ENCODE results near the gene STAMBPL1. TPM values are rescaled to one million over a fixed set of nuclear protein-coding genes. Genes with fewer than 3 reads are reported as not detected.

STAMBPL1 gene
- total and polyA plus RNA-seq, 2 experiments from 2014 or later: 4.5 to 20.0 TPM

- H3K9me3 ChIP-seq (ENCODE audit: low read depth): no peaks in the 10 kb centered on the region
- H3K4me1 ChIP-seq (ENCODE audit: insufficient read depth): peaks cover 32% of the 10 kb centered on the region
- H3K27ac ChIP-seq: peak overlapping the region; percentile 96
- H2AFZ ChIP-seq: no peak overlapping the region
- H3K27me3 ChIP-seq: no peaks in the 10 kb centered on the region
- H3K4me3 ChIP-seq: no peak overlapping the region
- no peak for DNase-seq (ENCODE audit: low spot score)
- TF ChIP-seq, protein P1, sequence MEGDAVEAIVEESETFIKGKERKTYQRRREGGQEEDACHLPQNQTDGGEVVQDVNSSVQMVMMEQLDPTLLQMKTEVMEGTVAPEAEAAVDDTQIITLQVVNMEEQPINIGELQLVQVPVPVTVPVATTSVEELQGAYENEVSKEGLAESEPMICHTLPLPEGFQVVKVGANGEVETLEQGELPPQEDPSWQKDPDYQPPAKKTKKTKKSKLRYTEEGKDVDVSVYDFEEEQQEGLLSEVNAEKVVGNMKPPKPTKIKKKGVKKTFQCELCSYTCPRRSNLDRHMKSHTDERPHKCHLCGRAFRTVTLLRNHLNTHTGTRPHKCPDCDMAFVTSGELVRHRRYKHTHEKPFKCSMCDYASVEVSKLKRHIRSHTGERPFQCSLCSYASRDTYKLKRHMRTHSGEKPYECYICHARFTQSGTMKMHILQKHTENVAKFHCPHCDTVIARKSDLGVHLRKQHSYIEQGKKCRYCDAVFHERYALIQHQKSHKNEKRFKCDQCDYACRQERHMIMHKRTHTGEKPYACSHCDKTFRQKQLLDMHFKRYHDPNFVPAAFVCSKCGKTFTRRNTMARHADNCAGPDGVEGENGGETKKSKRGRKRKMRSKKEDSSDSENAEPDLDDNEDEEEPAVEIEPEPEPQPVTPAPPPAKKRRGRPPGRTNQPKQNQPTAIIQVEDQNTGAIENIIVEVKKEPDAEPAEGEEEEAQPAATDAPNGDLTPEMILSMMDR (IDR thresholded peaks at IDR 0.05; ENCODE audit: poor library complexity): no peak
- TF ChIP-seq EZH2 (IDR thresholded peaks at IDR 0.05; ENCODE audit: borderline replicate concordance) (no peak), EZH2phosphoT487 (IDR thresholded peaks at IDR 0.05; ENCODE audit: low read depth, severe bottlenecking, unreplicated experiment) (no peak)
- no peaks in the 10 kb centered on the region for H4K20me1 ChIP-seq (ENCODE audit: insufficient read depth, poor library complexity, severe bottlenecking)
- H3K79me2 ChIP-seq: peaks cover 28% of the 10 kb centered on the region
- no peaks in the 10 kb centered on the region for H3K9me2 ChIP-seq (replicated peaks; ENCODE audit: insufficient read depth)
- no peaks in the 10 kb centered on the region for H3K36me3 ChIP-seq (replicated peaks; ENCODE audit: insufficient read depth, low read depth)
- WGBS (ENCODE audit: low lambda C conversion rate, missing lambda C conversion rate): 74% methylated on average over 3 of the region's 3 CpGs
- H3K4me2 ChIP-seq: no peak overlapping the region
Measured at GRCh38 chr10:88893611-88894010, 13.6 kb downstream of the STAMBPL1 start.

DNA sequence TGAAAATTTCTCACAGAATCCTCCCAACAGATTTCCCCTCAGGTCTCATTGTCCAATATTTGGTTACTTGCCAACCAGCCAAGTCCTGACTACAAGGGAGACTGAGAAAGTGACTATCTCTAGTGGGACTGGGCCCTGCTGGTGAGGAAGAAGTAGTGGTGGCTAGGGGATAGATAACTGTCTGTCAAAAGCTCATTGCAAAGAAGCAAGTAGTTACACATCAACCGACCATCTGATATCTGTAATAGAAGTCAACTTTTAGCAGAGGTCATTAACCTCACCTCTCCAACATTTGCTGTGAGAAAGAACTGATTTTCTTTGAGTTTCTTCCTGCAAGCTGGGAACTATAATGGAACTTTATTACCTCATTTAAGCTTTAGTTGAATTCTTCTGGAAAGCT is 15.2 kb downstream of the STAMBPL1 start:
- peaks cover 37% of the 10 kb centered on the region for H3K4me1 ChIP-seq (ENCODE audit: insufficient read depth)
- TF ChIP-seq, protein P1 (IDR thresholded peaks at IDR 0.05; ENCODE audit: poor library complexity): no peak
- TF ChIP-seq EZH2 (IDR thresholded peaks at IDR 0.05; ENCODE audit: borderline replicate concordance) (no peak), EZH2phosphoT487 (IDR thresholded peaks at IDR 0.05; ENCODE audit: low read depth, severe bottlenecking, unreplicated experiment) (no peak)
- no peak overlapping the region for H2AFZ ChIP-seq
- H3K4me2 ChIP-seq: no peak overlapping the region
- WGBS (ENCODE audit: low lambda C conversion rate, missing lambda C conversion rate): 42% methylated on average over 1 of the region's 1 CpG
- H3K27ac ChIP-seq: peak overlapping the region; percentile 96
- H3K79me2 ChIP-seq: peaks cover 15% of the 10 kb centered on the region
- H3K9me2 ChIP-seq (replicated peaks; ENCODE audit: insufficient read depth): no peaks in the 10 kb centered on the region
- H3K36me3 ChIP-seq (replicated peaks; ENCODE audit: insufficient read depth, low read depth): no peaks in the 10 kb centered on the region
- peak; percentile 32 for DNase-seq (ENCODE audit: low spot score)
- no peaks in the 10 kb centered on the region for H3K9me3 ChIP-seq (ENCODE audit: low read depth)
- H3K4me3 ChIP-seq: no peak overlapping the region
- no peaks in the 10 kb centered on the region for H3K27me3 ChIP-seq
- no peaks in the 10 kb centered on the region for H4K20me1 ChIP-seq (ENCODE audit: insufficient read depth, poor library complexity, severe bottlenecking)

- no peaks in the 10 kb centered on the region for H3K36me3 ChIP-seq (replicated peaks; ENCODE audit: insufficient read depth, low read depth)
- no peak overlapping the region for H2AFZ ChIP-seq
- peak overlapping the region; percentile 30 for H3K4me2 ChIP-seq
- TF ChIP-seq, protein P1 (IDR thresholded peaks at IDR 0.05; ENCODE audit: poor library complexity): no peak
- no peak for TF ChIP-seq EZH2 (IDR thresholded peaks at IDR 0.05; ENCODE audit: borderline replicate concordance)
- TF ChIP-seq EZH2phosphoT487 (IDR thresholded peaks at IDR 0.05; ENCODE audit: low read depth, severe bottlenecking, unreplicated experiment): no peak
- WGBS (ENCODE audit: low lambda C conversion rate, missing lambda C conversion rate): 85% methylated on average over 4 of the region's 4 CpGs
- DNase-seq (ENCODE audit: low spot score): peak; percentile 71
- no peaks in the 10 kb centered on the region for H4K20me1 ChIP-seq (ENCODE audit: insufficient read depth, poor library complexity, severe bottlenecking)
- peaks cover 4% of the 10 kb centered on the region for H3K79me2 ChIP-seq
- H3K27me3 ChIP-seq: no peaks in the 10 kb centered on the region
- H3K4me1 ChIP-seq (ENCODE audit: insufficient read depth): peaks cover 41% of the 10 kb centered on the region
- H3K9me3 ChIP-seq (ENCODE audit: low read depth): no peaks in the 10 kb centered on the region
- H3K27ac ChIP-seq: peak overlapping the region; percentile 96
- H3K9me2 ChIP-seq (replicated peaks; ENCODE audit: insufficient read depth): no peaks in the 10 kb centered on the region
- no peak overlapping the region for H3K4me3 ChIP-seq
Measured at GRCh38 chr10:88896372-88896993, 16.4 kb downstream of the STAMBPL1 start.
